GM23248 (cell line): ENCODE data around the gene HSD11B1L.

Experiments used
- EZH2 ChIP-seq: fragments of 200-600 bp; sonication (generic); IDR thresholded peaks from 2 replicates; pipeline ENCODE4 v1.6.1; 2018; ENCODE audit warnings: antibody characterized with exemption, mild to moderate bottlenecking; ENCODE audit not compliant: insufficient read depth, poor library complexity, severe bottlenecking
- EZH2phosphoT487 ChIP-seq: fragments of 200-600 bp; sonication (generic); IDR thresholded peaks from 2 replicates; pipeline ENCODE4 v1.6.1; 2018; ENCODE audit warnings: antibody characterized with exemption, moderate library complexity, mild to moderate bottlenecking, low read depth; ENCODE audit not compliant: insufficient read depth

DNA sequence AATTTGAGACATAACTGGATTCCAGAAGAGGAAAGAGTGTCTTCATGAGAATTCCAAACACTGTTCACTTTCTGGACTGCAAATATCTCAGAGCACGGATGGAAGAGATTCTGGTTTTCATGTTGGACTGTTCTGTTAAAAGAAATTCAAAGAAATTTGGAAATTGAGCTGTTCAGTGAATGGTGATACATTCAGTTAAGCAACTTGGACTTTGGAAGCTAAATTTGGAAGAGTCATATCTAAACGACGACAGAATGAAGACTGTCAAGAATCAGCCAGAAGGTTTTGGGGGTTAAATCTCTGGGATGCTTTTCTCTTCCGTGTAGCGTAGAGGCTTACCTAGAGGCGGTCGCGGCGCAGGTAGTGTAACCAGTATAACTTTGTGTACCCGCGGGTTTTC lies 32.4 kb upstream of the HSD11B1L start:
- TF ChIP-seq EZH2phosphoT487: no peak
- no peak for TF ChIP-seq EZH2
